ENCODE data around the gene OAS3.

GRCh38 chr12:112906712-112907414 is 31.4 kb upstream of the OAS3 start, which contains the start of gene OAS1:
- TF ChIP-seq EZH2 (IDR thresholded peaks at IDR 0.05; ENCODE audit: insufficient read depth, poor library complexity, severe bottlenecking) (no peak), EZH2phosphoT487 (IDR thresholded peaks at IDR 0.05; ENCODE audit: insufficient read depth, low read depth) (no peak)

All from GM23248 (cell line).